HFFc6 (cell line): ENCODE data around the gene IQGAP3. TPM values are rescaled to one million over a fixed set of nuclear protein-coding genes. Genes with fewer than 3 reads are reported as not detected.

Source experiments
- DNase-seq: peaks from one replicate; pipeline ENCODE4 v3.0.0-alpha.2; 2018
- H3K27ac Mint-ChIP-seq: 2 replicates; pipeline ENCODE4 v1.8.0; 2020; ENCODE audit warnings: mild to moderate bottlenecking, mixed read lengths
- H3K27me3 Mint-ChIP-seq: 2 replicates; pipeline ENCODE4 v1.8.0; 2021; ENCODE audit warnings: mild to moderate bottlenecking, moderate library complexity, mixed read lengths; ENCODE audit not compliant: insufficient read depth
- H3K36me3 Mint-ChIP-seq: 2 replicates; pipeline ENCODE4 v1.8.0; 2021; ENCODE audit warnings: low read depth, mixed read lengths
- H3K4me1 Mint-ChIP-seq: 2 replicates; pipeline ENCODE4 v1.8.0; 2020; ENCODE audit warnings: low read depth, mixed read lengths
- H3K4me3 Mint-ChIP-seq: 2 replicates; pipeline ENCODE4 v1.8.0; 2020; ENCODE audit warnings: mild to moderate bottlenecking, moderate library complexity, mixed read lengths
- H3K9me3 Mint-ChIP-seq: 2 replicates; pipeline ENCODE4 v1.8.0; 2020; ENCODE audit warnings: mild to moderate bottlenecking, mixed read lengths
- total RNA-seq, 6 experiments: library from RNA; stranded (reverse); fragmentation: NEBNext Ultra II Directional; extraction: Animal tissue kit (Norgen Biotek cat#: 25700); gene quantifications; 2 replicates in 1 of 6; 3 replicates in 5 of 6; pipeline ENCODE4 v1.2.3, GENCODE V29; 2021
- TF ChIP-seq, protein P1 (sequence below): fragments of 200-600 bp; sonication (generic); IDR thresholded peaks from 2 replicates; pipeline ENCODE4 v1.5.0; 2021; ENCODE audit warnings: antibody characterized with exemption, mild to moderate bottlenecking

The IQGAP3 gene
- total RNA-seq, 6 experiments from 2014 or later: 13.9 to 33.3 (median 29.0) TPM

DNA sequence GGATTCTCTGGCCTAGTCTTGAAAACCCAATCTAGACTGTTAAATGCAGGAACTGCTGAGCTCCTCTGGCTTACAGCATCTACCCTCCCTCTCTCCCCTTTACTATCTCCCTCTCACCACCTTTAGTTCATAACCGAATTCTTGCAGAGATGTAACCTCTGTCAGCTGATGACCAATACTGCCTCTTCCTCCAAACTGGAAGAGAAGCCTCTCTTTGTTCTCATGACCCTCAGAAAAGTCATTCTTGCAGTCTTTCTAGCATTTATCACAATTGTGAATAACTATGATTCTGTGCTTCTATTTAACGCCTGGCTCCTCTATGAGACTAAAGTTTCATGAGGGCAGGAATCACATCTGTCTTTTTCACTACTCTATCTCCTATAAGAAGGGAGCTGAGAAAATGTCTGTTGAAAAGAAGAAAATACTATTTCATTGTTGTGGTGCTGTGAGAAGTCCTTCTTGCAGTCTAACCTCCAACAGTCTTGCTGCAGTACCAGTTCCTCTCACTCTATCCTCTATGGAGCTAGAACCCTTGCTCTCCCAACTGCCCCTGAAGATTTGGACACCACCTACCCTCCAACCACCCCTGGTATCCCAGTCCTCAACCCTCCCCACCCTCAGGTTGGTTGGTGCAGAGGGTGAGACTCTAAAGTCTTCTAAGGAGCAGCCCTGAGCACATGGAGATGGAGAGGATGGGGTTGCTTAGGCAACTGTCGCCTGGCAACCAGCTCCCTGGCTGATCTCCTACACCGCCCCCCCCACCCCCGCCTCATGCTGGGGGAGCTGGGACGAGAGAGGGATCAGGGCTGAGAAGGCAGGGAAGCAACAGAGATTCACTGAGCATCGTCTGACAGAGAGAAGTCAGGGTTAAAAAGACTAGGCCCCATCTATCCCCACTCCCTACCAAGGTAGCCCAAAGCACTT is 85.7 kb downstream of the IQGAP3 start:
- Mint-ChIP-seq H3K9me3 (no peaks in the 10 kb centered on the region), H3K36me3 (peaks cover 23% of the 10 kb centered on the region), H3K27ac (peak overlapping the region; percentile 40), H3K27me3 (peaks cover 8% of the 10 kb centered on the region), H3K4me1 (peaks cover 71% of the 10 kb centered on the region), H3K4me3 (no peak overlapping the region)
- TF ChIP-seq, protein P1, sequence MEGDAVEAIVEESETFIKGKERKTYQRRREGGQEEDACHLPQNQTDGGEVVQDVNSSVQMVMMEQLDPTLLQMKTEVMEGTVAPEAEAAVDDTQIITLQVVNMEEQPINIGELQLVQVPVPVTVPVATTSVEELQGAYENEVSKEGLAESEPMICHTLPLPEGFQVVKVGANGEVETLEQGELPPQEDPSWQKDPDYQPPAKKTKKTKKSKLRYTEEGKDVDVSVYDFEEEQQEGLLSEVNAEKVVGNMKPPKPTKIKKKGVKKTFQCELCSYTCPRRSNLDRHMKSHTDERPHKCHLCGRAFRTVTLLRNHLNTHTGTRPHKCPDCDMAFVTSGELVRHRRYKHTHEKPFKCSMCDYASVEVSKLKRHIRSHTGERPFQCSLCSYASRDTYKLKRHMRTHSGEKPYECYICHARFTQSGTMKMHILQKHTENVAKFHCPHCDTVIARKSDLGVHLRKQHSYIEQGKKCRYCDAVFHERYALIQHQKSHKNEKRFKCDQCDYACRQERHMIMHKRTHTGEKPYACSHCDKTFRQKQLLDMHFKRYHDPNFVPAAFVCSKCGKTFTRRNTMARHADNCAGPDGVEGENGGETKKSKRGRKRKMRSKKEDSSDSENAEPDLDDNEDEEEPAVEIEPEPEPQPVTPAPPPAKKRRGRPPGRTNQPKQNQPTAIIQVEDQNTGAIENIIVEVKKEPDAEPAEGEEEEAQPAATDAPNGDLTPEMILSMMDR: no peak
- DNase-seq: no peak

DNA sequence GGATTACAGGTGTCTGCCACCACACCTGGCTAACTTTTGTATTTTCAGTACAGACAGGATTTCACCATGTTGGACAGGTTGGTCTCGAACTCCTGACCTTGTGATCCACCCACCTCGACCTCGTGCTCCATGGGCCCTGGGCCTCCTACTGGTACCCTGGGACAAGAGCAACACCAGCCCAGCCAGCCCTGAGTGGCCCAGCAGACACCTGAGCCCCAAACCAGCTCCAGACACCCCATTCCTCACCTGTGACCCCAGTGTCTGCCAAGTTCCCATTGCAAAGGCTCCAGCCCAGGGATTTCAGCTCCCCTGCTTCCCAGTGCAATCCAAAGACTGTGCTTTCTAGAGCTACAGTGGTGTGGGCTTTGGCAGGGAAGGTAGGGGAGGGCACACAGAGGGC is 86.4 kb downstream of the IQGAP3 start:
- Mint-ChIP-seq H3K27ac (no peak overlapping the region), H3K4me3 (no peak overlapping the region), H3K27me3 (peaks cover 4% of the 10 kb centered on the region), H3K36me3 (peaks cover 24% of the 10 kb centered on the region), H3K4me1 (peaks cover 67% of the 10 kb centered on the region), H3K9me3 (no peaks in the 10 kb centered on the region)
- DNase-seq: no peak
- TF ChIP-seq, protein P1: no peak

DNA sequence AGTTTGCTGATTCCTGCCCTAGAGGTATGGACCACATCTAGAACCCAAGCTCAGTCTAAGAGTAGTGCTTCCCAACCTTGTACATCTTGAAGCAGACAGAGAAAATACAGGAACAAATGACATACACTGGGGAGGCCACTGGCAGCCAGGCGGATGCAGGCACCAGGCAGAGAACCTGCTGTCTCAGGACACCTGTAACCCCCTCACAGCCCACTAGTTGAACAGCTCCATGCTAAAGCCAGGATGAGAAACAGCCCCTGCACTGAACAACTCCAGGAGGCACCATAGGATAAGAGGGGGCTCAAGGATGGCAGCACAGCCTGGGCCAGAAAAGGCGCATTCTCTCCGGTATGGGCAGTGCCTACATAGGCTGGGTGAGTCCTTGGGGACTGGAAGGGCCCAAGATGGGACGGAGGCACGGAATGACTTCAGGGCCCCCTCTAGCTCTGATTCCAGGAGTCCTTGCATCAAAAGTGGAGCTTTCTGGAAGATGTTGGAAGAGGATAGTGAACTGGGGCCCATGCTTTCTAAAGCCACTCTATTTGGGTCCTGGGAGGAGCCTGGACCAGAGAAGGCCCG is 87.8 kb downstream of the IQGAP3 start:
- no peak for DNase-seq
- Mint-ChIP-seq H3K36me3 (peaks cover 36% of the 10 kb centered on the region), H3K27me3 (peaks cover 1% of the 10 kb centered on the region), H3K9me3 (no peaks in the 10 kb centered on the region), H3K4me1 (peaks cover 62% of the 10 kb centered on the region), H3K4me3 (no peak overlapping the region), H3K27ac (0 out of 2 replicates have a peak overlapping the region, but pooled peaks have one; percentile 18)
- TF ChIP-seq, protein P1: no peak

DNA sequence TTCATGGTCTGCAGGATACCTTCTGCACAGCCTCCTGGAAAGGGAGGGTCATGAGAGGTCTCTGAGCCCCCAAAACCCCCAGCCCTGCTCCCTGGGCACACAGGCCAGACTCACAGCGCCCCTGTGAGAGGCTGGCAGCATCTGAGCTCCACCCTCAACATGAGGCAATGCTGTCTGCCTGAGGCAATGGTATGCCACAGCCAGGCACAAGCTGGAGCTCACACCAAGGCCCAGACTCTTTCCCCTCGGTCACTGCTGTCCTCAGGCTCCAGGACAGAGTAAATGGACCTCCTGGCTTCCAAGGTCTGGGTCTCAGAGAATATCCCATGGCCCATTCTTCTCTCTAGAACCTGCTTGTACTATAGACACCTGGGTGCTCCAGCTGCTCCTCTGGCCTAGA is 89.0 kb downstream of the IQGAP3 start:
- H3K27me3 Mint-ChIP-seq: peaks cover 1% of the 10 kb centered on the region
- no peaks in the 10 kb centered on the region for H3K9me3 Mint-ChIP-seq
- H3K36me3 Mint-ChIP-seq: peaks cover 44% of the 10 kb centered on the region
- TF ChIP-seq, protein P1: no peak
- peak overlapping the region; percentile 2; the same call in 1 of the 2 replicates for H3K27ac Mint-ChIP-seq
- H3K4me3 Mint-ChIP-seq: no peak overlapping the region
- DNase-seq: no peak
- peaks cover 56% of the 10 kb centered on the region for H3K4me1 Mint-ChIP-seq

DNA sequence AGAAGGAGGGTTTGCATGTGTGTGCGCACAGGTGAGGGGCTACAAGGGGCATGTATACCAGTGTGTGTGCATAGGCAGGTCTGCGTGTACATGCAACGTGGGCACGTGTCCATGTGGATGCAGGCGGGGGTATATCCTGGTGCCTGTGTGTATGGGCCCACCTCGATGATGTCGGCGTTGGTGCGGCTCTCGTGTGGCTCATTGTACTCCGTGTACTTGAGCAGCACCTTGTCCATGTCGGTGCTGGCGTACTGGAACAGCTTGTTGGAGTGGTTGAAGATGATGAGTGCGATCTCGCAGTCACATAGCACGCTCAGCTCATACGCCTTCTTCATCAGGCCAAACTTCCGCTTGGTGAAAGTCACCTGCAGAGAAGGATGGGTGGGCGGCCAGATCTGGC is 90.1 kb downstream of the IQGAP3 start:
- TF ChIP-seq, protein P1: no peak
- Mint-ChIP-seq H3K27ac (no peak overlapping the region), H3K9me3 (no peaks in the 10 kb centered on the region), H3K36me3 (peaks cover 45% of the 10 kb centered on the region), H3K4me1 (peaks cover 55% of the 10 kb centered on the region), H3K4me3 (no peak overlapping the region), H3K27me3 (peaks cover 4% of the 10 kb centered on the region)
- no peak for DNase-seq
